K562 (cell line): ENCODE data around the gene XRCC3. TPM values are rescaled to one million over a fixed set of nuclear protein-coding genes. Genes with fewer than 3 reads are reported as not detected.

ENCODE experiments used
- ATAC-seq: fragments of 200-7000 bp; cut with Tn5 transposase; 3 replicates; pipeline ENCODE4 v1.9.1; 2020; ENCODE audit warnings: moderate library complexity
- BruUV-seq: library from RNA; stranded (reverse); fragments of 400-500 nt; replicated peaks from 2 replicates; lab custom pipeline; 2021; lab: Mats Ljungman, UMichigan
- CTCF ChIA-PET: fragments of 300-600 bp; formaldehyde crosslinking; extraction: SDS; loops from one replicate; lab custom pipeline; 2021; ENCODE audit warnings: low intra/inter-chr PET ratio; lab: Yijun Ruan, JAX
- POLR2A ChIA-PET: fragments of 300-600, 350-650 bp; sonication (Branson Sonifier 250); formaldehyde crosslinking; extraction: SDS; loops from one replicate; lab custom pipeline; 2021; ENCODE audit warnings: antibody characterized with exemption, inconsistent platforms; lab: Yijun Ruan, JAX
- DNase-seq, 4 experiments: peaks; one replicate each; pipeline versions ENCODE4 v3.0.0 to v3.0.0-alpha.2; 2011 to 2018; ENCODE audit warnings: low spot score in 3 of 4, mixed read lengths in 3 of 4; ENCODE audit errors: extremely low read depth in 1 of 4
- FAIRE-seq: peaks from 2 replicates; lab custom pipeline; 2011; peaks lifted over from hg19 to GRCh38; lab: Jason Lieb, UNC
- H2AFZ ChIP-seq: 2 replicates; pipeline ENCODE4 v1.6.0; 2011; ENCODE audit warnings: low read depth, low read length, control low read depth, inconsistent platforms
- H3K27ac ChIP-seq: fragments of 200-600 bp; 3 replicates; pipeline ENCODE4 v1.8.0; 2011; ENCODE audit warnings: low read depth, mild to moderate bottlenecking, control low read depth, inconsistent platforms, low read length, moderate library complexity, mixed read lengths; ENCODE audit errors: extremely low read depth
- H3K27me3 ChIP-seq, 2 experiments: fragments of 300-600 bp in 1 of 2; 2 replicates in 1 of 2; 3 replicates in 1 of 2; pipeline versions ENCODE4 v1.6.0 to v1.8.0; 2011; ENCODE audit warnings: inconsistent platforms in 2 of 2, low read length in 2 of 2, mild to moderate bottlenecking in 1 of 2, mixed read lengths in 1 of 2, moderate library complexity in 1 of 2; ENCODE audit not compliant: control insufficient read depth in 2 of 2, insufficient read depth in 2 of 2
- H3K36me3 ChIP-seq: fragments of 300-600 bp; 3 replicates; pipeline ENCODE4 v1.8.0; 2011; ENCODE audit warnings: mild to moderate bottlenecking, low read length, inconsistent platforms; ENCODE audit not compliant: control insufficient read depth, insufficient read depth
- H3K4me1 ChIP-seq, 2 experiments: fragments of 200-600 bp in 1 of 2; replicated peaks in 1 of 2; 2 replicates in 1 of 2; 3 replicates in 1 of 2; pipeline versions ENCODE4 v1.5.1 to v1.8.0; 2011; ENCODE audit warnings: inconsistent platforms in 2 of 2, low read length in 2 of 2, mild to moderate bottlenecking in 1 of 2, mixed read lengths in 1 of 2, moderate library complexity in 1 of 2; ENCODE audit not compliant: control insufficient read depth in 2 of 2, insufficient read depth in 2 of 2
- H3K4me2 ChIP-seq: 2 replicates; pipeline ENCODE4 v1.6.1; 2011; ENCODE audit warnings: low read length, control low read depth, inconsistent platforms, mixed read lengths; ENCODE audit not compliant: insufficient read depth
- H3K4me3 ChIP-seq: fragments of 200-600 bp; sonication (generic), shearing (Covaris generic); 2 replicates; pipeline ENCODE4 v1.5.1; 2016; ENCODE audit warnings: control low read depth, inconsistent platforms
- H3K79me2 ChIP-seq: fragments of 200-600 bp; 3 replicates; pipeline ENCODE4 v1.8.0; 2011; ENCODE audit warnings: low read length, inconsistent platforms; ENCODE audit not compliant: control insufficient read depth, insufficient read depth
- H3K9ac ChIP-seq, 2 experiments: 2 replicates each; pipeline versions ENCODE4 v1.6.0 to v1.6.1; 2011; ENCODE audit warnings: low read depth in 2 of 2, low read length in 2 of 2, control low read depth in 1 of 2, inconsistent platforms in 1 of 2, mild to moderate bottlenecking in 1 of 2, mixed read lengths in 1 of 2; ENCODE audit not compliant: insufficient read depth in 1 of 2
- H3K9me1 ChIP-seq: one replicate; pipeline ENCODE4 v1.6.0; 2011; ENCODE audit warnings: inconsistent platforms, mild to moderate bottlenecking, low read length, moderate library complexity; ENCODE audit not compliant: control insufficient read depth, insufficient read depth
- H3K9me3 ChIP-seq: replicated peaks from 2 replicates; pipeline ENCODE4 v1.5.1; 2011; ENCODE audit warnings: low read depth, low read length, inconsistent platforms; ENCODE audit not compliant: control insufficient read depth, insufficient read depth
- H4K20me1 ChIP-seq: replicated peaks from 2 replicates; pipeline ENCODE4 v1.6.1; 2011; ENCODE audit warnings: low read length, inconsistent platforms, mixed read lengths; ENCODE audit not compliant: control insufficient read depth, insufficient read depth
- ATF7 ChIP-seq: fragments of 450-650 bp; IDR thresholded peaks from 2 replicates; pipeline ENCODE4 v1.7.1; 2014; ENCODE audit warnings: mild to moderate bottlenecking, moderate library complexity
- MYBL2 ChIP-seq, 2 experiments: fragments of 450-650 bp in 1 of 2; sonication (generic) in 1 of 2; formaldehyde crosslinking in 1 of 2; IDR thresholded peaks; 2 replicates each; pipeline versions ENCODE4 v1.6.1 to v1.8.1; 2017 to 2022; ENCODE audit warnings: borderline replicate concordance in 1 of 2, inconsistent platforms in 1 of 2, low read depth in 1 of 2, mild to moderate bottlenecking in 1 of 2, missing genetic modification reagents in 1 of 2, moderate library complexity in 1 of 2
- MYC ChIP-seq, 2 experiments: fragments of 250-450 bp in 1 of 2; sonication (Bioruptor Pico) in 1 of 2; IDR thresholded peaks; 2 replicates each; pipeline versions ENCODE4 v1.5.1 to v1.6.1; 2012 to 2021; ENCODE audit warnings: low read depth in 2 of 2, borderline replicate concordance in 1 of 2, improper control_type of control experiment in 1 of 2, low read length in 1 of 2, mild to moderate bottlenecking in 1 of 2, moderate library complexity in 1 of 2
- RBM17 ChIP-seq: fragments of 200-400 bp; formaldehyde crosslinking; IDR thresholded peaks from 2 replicates; pipeline ENCODE4 v1.6.1; 2017; ENCODE audit warnings: low read depth, mild to moderate bottlenecking, low read length, borderline replicate concordance
- RFX5 ChIP-seq: IDR thresholded peaks from 2 replicates; pipeline ENCODE4 v1.6.1; 2011; ENCODE audit warnings: low read depth, mild to moderate bottlenecking, improper control_type of control experiment, low read length
- XRCC4 ChIP-seq: IDR thresholded peaks from one replicate; pipeline ENCODE4 v1.6.1; 2011; ENCODE audit not compliant: insufficient read depth, insufficient read length; ENCODE audit errors: extremely low read depth
- ZNF165 ChIP-seq: fragments of 250-450 bp; sonication (Bioruptor Pico); IDR thresholded peaks from 2 replicates; pipeline ENCODE4 v1.4.0; 2020; ENCODE audit warnings: borderline replicate concordance
- ZNF274 ChIP-seq: IDR thresholded peaks from 2 replicates; pipeline ENCODE4 v1.6.1; 2011; ENCODE audit warnings: low read depth, mild to moderate bottlenecking, low read length, moderate library complexity, borderline replicate concordance
- ZNF282 ChIP-seq: sonication (generic); formaldehyde crosslinking; IDR thresholded peaks from 2 replicates; pipeline ENCODE4 v1.8.1; 2023; ENCODE audit warnings: missing genetic modification reagents
- WGBS: fragments of 100-300 bp; shearing (Covaris generic); methylation state at CpG from one replicate; pipeline ENCODE4 v1.1.6; 2016; ENCODE audit warnings: low coverage, mixed read lengths; ENCODE audit not compliant: insufficient coverage; ENCODE audit errors: missing lambda C conversion rate; 5-methylcytosine and 5-hydroxymethylcytosine counted together
- in situ Hi-C: fragments of 300-500 bp; cut with MboI; formaldehyde crosslinking; loops from 4 replicates; pipeline ENCODE4 v1.15.0; 2018; ENCODE audit warnings: inconsistent platforms, mixed read lengths
- intact Hi-C: fragments of 100-400 bp; cut with micrococcal nuclease; formaldehyde crosslinking; loops from 2 replicates; pipeline ENCODE4 v1.14.2; 2022
- polyA plus RNA-seq, 8 experiments: library from polyadenylated mRNA; depleted of rRNA in 4 of 8; stranded (reverse) in 5 of 8; unstranded in 3 of 8; fragments of >200 nt; fragmentation: Nextera tagmentation in 2 of 8; fragmentation: Illumina TruSeq in 1 of 8; extraction: Ambion mirVana in 2 of 8; extraction: Trizol in 1 of 8; gene quantifications; 2 replicates each; pipeline versions ENCODE4 v1.2.1 to v1.2.3, GENCODE V29; 2011 to 2014; ENCODE audit warnings: inconsistent platforms in 1 of 8, missing spikeins in 1 of 8
- total RNA-seq, 7 experiments: library from RNA; depleted of rRNA in 6 of 7; stranded (reverse); fragments of >200 nt in 6 of 7; fragmentation: Illumina TruSeq in 2 of 7; extraction: Trizol in 2 of 7; gene quantifications; 2 replicates each; pipeline versions ENCODE4 v1.2.1 to v1.2.3, GENCODE V29; 2011 to 2021; ENCODE audit warnings: low replicate concordance in 1 of 7
- TF ChIP-seq, protein P1 (sequence below): sonication (generic); formaldehyde crosslinking; IDR thresholded peaks from 2 replicates; pipeline ENCODE4 v1.8.0; 2022; ENCODE audit warnings: mild to moderate bottlenecking, missing genetic modification reagents
- TF ChIP-seq, protein P2 (sequence below): fragments of 250-450 bp; sonication (Bioruptor Pico); IDR thresholded peaks from 2 replicates; pipeline ENCODE4 v1.5.0; 2021
- TF ChIP-seq, protein P3 (sequence below): sonication (generic); formaldehyde crosslinking; IDR thresholded peaks from 2 replicates; pipeline ENCODE4 v1.8.1; 2023; ENCODE audit warnings: mild to moderate bottlenecking, missing genetic modification reagents
- TF ChIP-seq, protein P4 (sequence below), 2 experiments: fragments of 200-800 bp in 1 of 2; sonication (Bioruptor generic) in 1 of 2; sonication (generic) in 1 of 2; formaldehyde crosslinking in 1 of 2; IDR thresholded peaks in 1 of 2; conservative IDR thresholded peaks in 1 of 2; 2 replicates each; pipeline versions ENCODE4 v1.5.0 to v1.6.1; 2016 to 2020; ENCODE audit warnings: missing compliant biosample characterization in 1 of 2, missing genetic modification characterization in 1 of 2, missing genetic modification reagents in 1 of 2

Gene XRCC3
- total and polyA plus RNA-seq, 9 of the 15 experiments (the other 6 are each of a cell fraction or from before 2014, with no cell fraction given), result 0.34 to 59.3 (median 30.3) TPM

DNA sequence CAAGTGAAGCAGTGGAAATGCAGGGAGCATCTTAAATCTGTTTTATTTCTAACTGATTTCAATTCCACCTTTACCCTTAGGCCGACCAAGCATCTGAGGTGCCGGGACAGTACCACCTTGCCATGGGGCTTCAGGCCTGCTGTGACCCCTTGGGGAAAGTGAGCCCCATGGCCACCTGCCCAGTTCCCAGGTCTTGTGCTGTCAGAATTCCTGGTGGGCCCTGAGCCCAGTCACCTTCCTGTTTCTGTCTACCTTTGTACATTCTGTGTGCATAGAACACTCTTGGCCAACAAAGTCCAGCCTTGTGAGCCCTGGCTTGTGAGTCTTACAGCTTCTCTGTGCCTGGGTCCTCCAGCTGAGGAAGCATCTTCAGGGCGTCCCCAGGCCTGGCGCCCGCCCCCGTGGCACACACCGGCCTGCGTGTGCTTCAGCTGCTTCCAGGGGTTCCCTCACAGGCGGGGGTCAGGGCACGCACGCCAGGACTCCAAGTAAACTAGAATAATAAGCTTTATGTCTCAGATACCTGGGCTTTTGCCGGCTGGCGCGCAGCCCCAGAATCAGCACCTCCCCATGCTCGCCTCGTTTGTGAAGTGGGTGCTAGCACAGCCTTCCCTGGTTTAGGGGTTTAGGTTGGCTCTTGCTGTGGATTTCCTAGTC is 10.6 kb upstream of the XRCC3 start:
- Histone ChIP-seq H3K4me2 (no peak overlapping the region), H3K27me3 (no peaks in the 10 kb centered on the region), H3K36me3 (peaks cover 49% of the 10 kb centered on the region; the same call in 1 of the 3 replicates), H3K9me3 (no peaks in the 10 kb centered on the region), H3K79me2 (peaks cover 39% of the 10 kb centered on the region), H3K9me1 (no peaks in the 10 kb centered on the region), H3K27ac (no peak overlapping the region), H3K4me3 (no peak overlapping the region), H4K20me1 (no peaks in the 10 kb centered on the region), H3K4me1 (peaks cover 10 to 52% of the 10 kb centered on the region in 2 experiments; a peak in 4 of 5 replicates), H2AFZ (no peak overlapping the region), H3K9ac (no peak overlapping the region; a peak in 1 of 4 replicates)
- 97% methylated on average over 14 of the region's 16 CpGs for WGBS
- ChIA-PET CTCF (no interaction called here), POLR2A (interaction anchor here (0.5 to 1.8 kb wide), 3 partner anchors 10 to 23 kb away, joined by 3 to 6 read pairs (median 4); partner anchors contain the start of genes XRCC3 and ZFYVE21)
- no TSS peak for BruUV-seq
- in situ Hi-C loops (no loop called here), intact Hi-C loops (no loop called here)
- no peak for DNase-seq
- TF ChIP-seq MYC (IDR thresholded peaks at IDR 0.05; ENCODE audit: low read depth, low read length) (no peak), MYC (CRISPR knock-in tag; IDR thresholded peaks at IDR 0.05; ENCODE audit: borderline replicate concordance, low read depth) (no peak), RFX5 (no peak), MYBL2 (IDR thresholded peaks at IDR 0.05; ENCODE audit: low read depth) (no peak), MYBL2 (CRISPR knock-in tag; IDR thresholded peaks at IDR 0.05; ENCODE audit: borderline replicate concordance) (no peak), RBM17 (no peak), ZNF165 (CRISPR knock-in tag) (no peak), ZNF282 (CRISPR knock-in tag) (no peak), ATF7 (no peak), ZNF274 (no peak), XRCC4 (no peak)
- TF ChIP-seq, protein P1, sequence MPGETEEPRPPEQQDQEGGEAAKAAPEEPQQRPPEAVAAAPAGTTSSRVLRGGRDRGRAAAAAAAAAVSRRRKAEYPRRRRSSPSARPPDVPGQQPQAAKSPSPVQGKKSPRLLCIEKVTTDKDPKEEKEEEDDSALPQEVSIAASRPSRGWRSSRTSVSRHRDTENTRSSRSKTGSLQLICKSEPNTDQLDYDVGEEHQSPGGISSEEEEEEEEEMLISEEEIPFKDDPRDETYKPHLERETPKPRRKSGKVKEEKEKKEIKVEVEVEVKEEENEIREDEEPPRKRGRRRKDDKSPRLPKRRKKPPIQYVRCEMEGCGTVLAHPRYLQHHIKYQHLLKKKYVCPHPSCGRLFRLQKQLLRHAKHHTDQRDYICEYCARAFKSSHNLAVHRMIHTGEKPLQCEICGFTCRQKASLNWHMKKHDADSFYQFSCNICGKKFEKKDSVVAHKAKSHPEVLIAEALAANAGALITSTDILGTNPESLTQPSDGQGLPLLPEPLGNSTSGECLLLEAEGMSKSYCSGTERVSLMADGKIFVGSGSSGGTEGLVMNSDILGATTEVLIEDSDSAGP, result no peak
- TF ChIP-seq, protein P2, sequence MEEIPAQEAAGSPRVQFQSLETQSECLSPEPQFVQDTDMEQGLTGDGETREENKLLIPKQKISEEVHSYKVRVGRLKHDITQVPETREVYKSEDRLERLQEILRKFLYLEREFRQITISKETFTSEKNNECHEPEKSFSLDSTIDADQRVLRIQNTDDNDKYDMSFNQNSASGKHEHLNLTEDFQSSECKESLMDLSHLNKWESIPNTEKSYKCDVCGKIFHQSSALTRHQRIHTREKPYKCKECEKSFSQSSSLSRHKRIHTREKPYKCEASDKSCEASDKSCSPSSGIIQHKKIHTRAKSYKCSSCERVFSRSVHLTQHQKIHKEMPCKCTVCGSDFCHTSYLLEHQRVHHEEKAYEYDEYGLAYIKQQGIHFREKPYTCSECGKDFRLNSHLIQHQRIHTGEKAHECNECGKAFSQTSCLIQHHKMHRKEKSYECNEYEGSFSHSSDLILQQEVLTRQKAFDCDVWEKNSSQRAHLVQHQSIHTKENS (CRISPR knock-in tag), result no peak
- TF ChIP-seq, protein P3, sequence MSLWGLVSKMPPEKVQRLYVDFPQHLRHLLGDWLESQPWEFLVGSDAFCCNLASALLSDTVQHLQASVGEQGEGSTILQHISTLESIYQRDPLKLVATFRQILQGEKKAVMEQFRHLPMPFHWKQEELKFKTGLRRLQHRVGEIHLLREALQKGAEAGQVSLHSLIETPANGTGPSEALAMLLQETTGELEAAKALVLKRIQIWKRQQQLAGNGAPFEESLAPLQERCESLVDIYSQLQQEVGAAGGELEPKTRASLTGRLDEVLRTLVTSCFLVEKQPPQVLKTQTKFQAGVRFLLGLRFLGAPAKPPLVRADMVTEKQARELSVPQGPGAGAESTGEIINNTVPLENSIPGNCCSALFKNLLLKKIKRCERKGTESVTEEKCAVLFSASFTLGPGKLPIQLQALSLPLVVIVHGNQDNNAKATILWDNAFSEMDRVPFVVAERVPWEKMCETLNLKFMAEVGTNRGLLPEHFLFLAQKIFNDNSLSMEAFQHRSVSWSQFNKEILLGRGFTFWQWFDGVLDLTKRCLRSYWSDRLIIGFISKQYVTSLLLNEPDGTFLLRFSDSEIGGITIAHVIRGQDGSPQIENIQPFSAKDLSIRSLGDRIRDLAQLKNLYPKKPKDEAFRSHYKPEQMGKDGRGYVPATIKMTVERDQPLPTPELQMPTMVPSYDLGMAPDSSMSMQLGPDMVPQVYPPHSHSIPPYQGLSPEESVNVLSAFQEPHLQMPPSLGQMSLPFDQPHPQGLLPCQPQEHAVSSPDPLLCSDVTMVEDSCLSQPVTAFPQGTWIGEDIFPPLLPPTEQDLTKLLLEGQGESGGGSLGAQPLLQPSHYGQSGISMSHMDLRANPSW (CRISPR knock-in tag), result no peak
- TF ChIP-seq, protein P4, sequence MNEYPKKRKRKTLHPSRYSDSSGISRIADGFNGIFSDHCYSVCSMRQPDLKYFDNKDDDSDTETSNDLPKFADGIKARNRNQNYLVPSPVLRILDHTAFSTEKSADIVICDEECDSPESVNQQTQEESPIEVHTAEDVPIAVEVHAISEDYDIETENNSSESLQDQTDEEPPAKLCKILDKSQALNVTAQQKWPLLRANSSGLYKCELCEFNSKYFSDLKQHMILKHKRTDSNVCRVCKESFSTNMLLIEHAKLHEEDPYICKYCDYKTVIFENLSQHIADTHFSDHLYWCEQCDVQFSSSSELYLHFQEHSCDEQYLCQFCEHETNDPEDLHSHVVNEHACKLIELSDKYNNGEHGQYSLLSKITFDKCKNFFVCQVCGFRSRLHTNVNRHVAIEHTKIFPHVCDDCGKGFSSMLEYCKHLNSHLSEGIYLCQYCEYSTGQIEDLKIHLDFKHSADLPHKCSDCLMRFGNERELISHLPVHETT (CRISPR knock-in tag; conservative IDR thresholded peaks at IDR 0.05 in 1 of 2, IDR thresholded peaks at IDR 0.05 in 1 of 2), result no peak
- no peak for ATAC-seq
- no peak for FAIRE-seq
